SJCRH30 (cell line): Measurements from ENCODE around the gene IDH3G. TPM values are rescaled to one million over a fixed set of nuclear protein-coding genes. Genes with fewer than 3 reads are reported as not detected.
"Not testable (repeated sequence)": the region's sequence is repeated elsewhere in the genome, so short reads cannot be mapped to it uniquely, and the experiment has no call there.

ENCODE experiments used
- DNase-seq, 2 experiments: peaks; one replicate each; pipeline ENCODE4 v3.0.0-alpha.2; 2015 to 2020
- H3K27ac ChIP-seq: fragments of 250-450 bp; sonication (Bioruptor Pico); 2 replicates; pipeline ENCODE4 v1.5.1; 2020; ENCODE audit warnings: mild to moderate bottlenecking, moderate library complexity
- H3K27me3 ChIP-seq: fragments of 250-450 bp; sonication (Bioruptor Pico); 2 replicates; pipeline ENCODE4 v1.5.1; 2020; ENCODE audit warnings: mild to moderate bottlenecking, moderate library complexity
- H3K36me3 ChIP-seq: fragments of 250-450 bp; sonication (Bioruptor Pico); 2 replicates; pipeline ENCODE4 v1.5.1; 2020; ENCODE audit warnings: mild to moderate bottlenecking, moderate library complexity
- H3K4me1 ChIP-seq: fragments of 250-450 bp; sonication (Bioruptor Pico); 2 replicates; pipeline ENCODE4 v1.5.1; 2020; ENCODE audit warnings: mild to moderate bottlenecking, moderate library complexity
- H3K4me3 ChIP-seq: fragments of 250-450 bp; sonication (Bioruptor Pico); 2 replicates; pipeline ENCODE4 v1.5.1; 2020; ENCODE audit warnings: mild to moderate bottlenecking, moderate library complexity
- H3K9me3 ChIP-seq: fragments of 250-450 bp; sonication (Bioruptor Pico); replicated peaks from 2 replicates; pipeline ENCODE4 v1.5.1; 2020; ENCODE audit warnings: mild to moderate bottlenecking, moderate library complexity
- total RNA-seq: library from RNA; depleted of rRNA; stranded (reverse); fragments of >200 nt; shearing (Covaris generic); gene quantifications from 2 replicates; pipeline ENCODE4 v1.2.3, GENCODE V29; 2014

The IDH3G gene
- total RNA-seq, 1 experiment from 2014 or later, result 35.0 TPM

DNA sequence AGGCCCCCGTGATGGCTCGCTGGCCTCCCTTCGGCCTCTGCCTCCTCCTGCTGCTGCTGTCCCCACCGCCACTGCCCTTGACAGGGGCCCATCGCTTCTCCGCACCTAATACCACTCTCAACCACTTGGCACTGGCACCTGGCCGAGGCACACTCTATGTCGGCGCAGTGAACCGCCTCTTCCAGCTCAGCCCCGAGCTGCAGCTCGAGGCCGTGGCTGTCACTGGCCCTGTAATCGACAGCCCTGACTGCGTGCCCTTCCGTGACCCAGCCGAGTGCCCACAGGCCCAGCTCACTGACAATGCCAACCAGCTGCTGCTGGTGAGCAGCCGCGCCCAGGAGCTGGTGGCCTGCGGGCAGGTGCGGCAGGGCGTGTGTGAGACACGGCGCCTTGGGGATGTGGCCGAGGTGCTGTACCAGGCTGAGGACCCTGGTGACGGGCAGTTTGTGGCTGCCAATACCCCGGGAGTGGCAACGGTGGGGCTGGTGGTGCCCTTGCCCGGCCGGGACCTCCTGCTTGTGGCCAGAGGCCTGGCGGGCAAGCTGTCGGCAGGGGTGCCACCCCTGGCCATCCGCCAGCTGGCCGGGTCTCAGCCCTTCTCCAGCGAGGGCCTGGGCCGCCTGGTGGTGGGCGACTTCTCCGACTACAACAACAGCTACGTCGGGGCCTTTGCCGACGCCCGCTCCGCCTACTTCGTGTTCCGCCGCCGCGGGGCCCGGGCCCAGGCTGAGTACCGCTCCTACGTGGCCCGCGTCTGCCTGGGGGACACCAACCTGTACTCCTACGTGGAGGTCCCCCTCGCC is 27.1 kb downstream of the IDH3G start:
- no peak overlapping the region for H3K4me3 ChIP-seq
- DNase-seq, result no peak
- H3K4me1 ChIP-seq, result peaks cover 10% of the 10 kb centered on the region; the same call in 1 of the 2 replicates
- H3K27ac ChIP-seq, result no peak overlapping the region
- no peaks in the 10 kb centered on the region for H3K9me3 ChIP-seq
- H3K27me3 ChIP-seq, result no peaks in the 10 kb centered on the region
- H3K36me3 ChIP-seq, result no peaks in the 10 kb centered on the region

- Histone ChIP-seq H3K27me3 (no peaks in the 10 kb centered on the region), H3K4me1 (peaks cover 10% of the 10 kb centered on the region; the same call in 1 of the 2 replicates), H3K27ac (peak overlapping the region; percentile 53; the same call in 1 of the 2 replicates), H3K4me3 (peak overlapping the region; percentile 59), H3K36me3 (no peaks in the 10 kb centered on the region), H3K9me3 (no peaks in the 10 kb centered on the region)
- DNase-seq, result peak; percentile 60 to 62
Measured at GRCh38 chrX:153766098-153766817, 27.9 kb downstream of the IDH3G start.

- Histone ChIP-seq H3K27me3 (no peaks in the 10 kb centered on the region), H3K4me3 (peak overlapping the region; percentile 59), H3K27ac (peak overlapping the region; percentile 53), H3K4me1 (peaks cover 10% of the 10 kb centered on the region; the same call in 1 of the 2 replicates), H3K9me3 (no peaks in the 10 kb centered on the region), H3K36me3 (no peaks in the 10 kb centered on the region)
- DNase-seq, result peak; percentile 37 to 46
Measured at GRCh38 chrX:153765138-153766079, 28.8 kb downstream of the IDH3G start.

- H3K9me3 ChIP-seq, result no peaks in the 10 kb centered on the region
- peak overlapping the region; percentile 59 for H3K4me3 ChIP-seq
- no peak for DNase-seq
- H3K36me3 ChIP-seq, result no peaks in the 10 kb centered on the region
- H3K27ac ChIP-seq, result peak overlapping the region; percentile 53; the same call in 1 of the 2 replicates
- H3K4me1 ChIP-seq, result peaks cover 10% of the 10 kb centered on the region; the same call in 1 of the 2 replicates
- H3K27me3 ChIP-seq, result no peaks in the 10 kb centered on the region
Measured at GRCh38 chrX:153764786-153765137, 29.4 kb downstream of the IDH3G start.

GRCh38 chrX:153763989-153764755 is 30.0 kb downstream of the IDH3G start, which contains the start of gene PLXNB3:
Gene PLXNB3 (plus strand): TSS chrX:153764249. CDS start chrX:153765536, 1,287 bp downstream.
- H3K36me3 ChIP-seq, result no peaks in the 10 kb centered on the region
- H3K4me3 ChIP-seq, result peak within 1 kb of the TSS; percentile 59
- peaks cover 10% of the 10 kb centered on the region; the same call in 1 of the 2 replicates for H3K4me1 ChIP-seq
- H3K27me3 ChIP-seq, result no peaks in the 10 kb centered on the region
- DNase-seq, result peak; percentile 75 to 76
- H3K27ac ChIP-seq, result peak within 1 kb of the TSS; percentile 53; the same call in 1 of the 2 replicates
- no peaks in the 10 kb centered on the region for H3K9me3 ChIP-seq

GRCh38 chrX:153763298-153763932 is 30.8 kb downstream of the IDH3G start:
- no peak for DNase-seq
- Histone ChIP-seq H3K27ac (no peak overlapping the region), H3K4me3 (no peak overlapping the region), H3K27me3 (no peaks in the 10 kb centered on the region), H3K36me3 (no peaks in the 10 kb centered on the region), H3K9me3 (no peaks in the 10 kb centered on the region), H3K4me1 (peaks cover 10% of the 10 kb centered on the region; the same call in 1 of the 2 replicates)

GRCh38 chrX:153762626-153763173 is 31.5 kb downstream of the IDH3G start:
- H3K4me3 ChIP-seq, result no peak overlapping the region
- no peaks in the 10 kb centered on the region for H3K36me3 ChIP-seq
- no peak overlapping the region for H3K27ac ChIP-seq
- no peaks in the 10 kb centered on the region for H3K27me3 ChIP-seq
- no peaks in the 10 kb centered on the region for H3K9me3 ChIP-seq
- H3K4me1 ChIP-seq, result peaks cover 10% of the 10 kb centered on the region; the same call in 1 of the 2 replicates
- no peak for DNase-seq

GRCh38 chrX:153761863-153762262 is 32.3 kb downstream of the IDH3G start:
- H3K27me3 ChIP-seq, result no peaks in the 10 kb centered on the region
- H3K4me3 ChIP-seq, result no peak overlapping the region
- DNase-seq, result no peak
- no peaks in the 10 kb centered on the region for H3K9me3 ChIP-seq
- H3K27ac ChIP-seq, result no peak overlapping the region
- H3K4me1 ChIP-seq, result peaks cover 10% of the 10 kb centered on the region; the same call in 1 of the 2 replicates
- no peaks in the 10 kb centered on the region for H3K36me3 ChIP-seq

DNA sequence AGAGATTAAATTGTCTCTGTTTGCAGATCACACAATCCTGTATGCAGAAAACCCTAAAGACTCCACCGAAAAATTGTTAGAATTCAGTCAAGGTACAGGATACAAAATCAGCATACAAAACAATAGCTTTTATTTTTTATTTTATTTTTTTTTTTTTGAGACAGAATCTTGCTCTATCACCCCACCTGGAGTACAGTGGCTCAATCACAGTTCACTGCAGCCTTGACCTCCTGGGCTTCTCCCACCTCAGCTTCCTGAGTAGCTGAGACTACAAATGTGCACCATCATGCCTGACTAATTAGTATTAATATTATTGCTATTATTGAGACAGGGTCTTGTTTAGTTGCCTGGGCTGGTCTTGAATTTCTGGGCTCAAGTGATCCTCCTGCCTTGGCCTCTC is 39.0 kb downstream of the IDH3G start:
- Histone ChIP-seq H3K36me3 (no peaks in the 10 kb centered on the region), H3K4me1 (no peaks in the 10 kb centered on the region), H3K9me3 (no peaks in the 10 kb centered on the region), H3K4me3 (no peak overlapping the region), H3K27ac (no peak overlapping the region), H3K27me3 (no peaks in the 10 kb centered on the region)
- DNase-seq, result no peak

GRCh38 chrX:153750127-153750774 is 43.9 kb downstream of the IDH3G start:
- H3K9me3 ChIP-seq, result no peaks in the 10 kb centered on the region
- H3K27me3 ChIP-seq, result no peaks in the 10 kb centered on the region

GRCh38 chrX:153749017-153749416 is 45.2 kb downstream of the IDH3G start:
- not testable (repeated sequence) for H3K4me1 ChIP-seq, H3K27me3 ChIP-seq, H3K9me3 ChIP-seq, H3K27ac ChIP-seq, H3K36me3 ChIP-seq, H3K4me3 ChIP-seq, DNase-seq

More at GRCh38 chrX:153750127-153750774, 43.9 kb downstream of the IDH3G start:
- Histone ChIP-seq H3K4me1 (no peaks in the 10 kb centered on the region), H3K4me3 (no peak overlapping the region), H3K27ac (no peak overlapping the region), H3K36me3 (no peaks in the 10 kb centered on the region)
- no peak for DNase-seq

- DNase-seq, H3K27me3 ChIP-seq, H3K9me3 ChIP-seq: not testable (repeated sequence)
Measured at GRCh38 chrX:153746991-153747390, 47.2 kb downstream of the IDH3G start.

DNA sequence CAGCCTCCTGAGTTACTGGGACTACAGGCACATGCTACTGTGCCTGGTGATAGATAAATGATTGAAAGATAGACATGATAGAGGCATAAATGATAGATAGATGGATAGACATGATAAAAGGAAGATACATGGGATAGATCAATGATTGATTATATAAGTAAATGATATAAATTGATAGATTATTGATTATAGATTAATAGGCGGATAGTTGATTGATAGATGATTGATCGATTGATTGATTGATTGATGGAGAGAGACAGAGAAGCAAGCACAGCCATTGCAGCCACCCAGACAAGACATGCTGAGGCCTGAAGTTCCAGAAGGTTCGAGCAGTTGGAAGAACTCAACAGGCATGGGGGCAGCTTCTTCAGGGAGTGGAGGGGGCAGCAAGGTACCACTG is 47.8 kb downstream of the IDH3G start:
- Histone ChIP-seq H3K27me3 (no peaks in the 10 kb centered on the region), H3K9me3 (no peaks in the 10 kb centered on the region), H3K36me3 (no peaks in the 10 kb centered on the region), H3K27ac (no peak overlapping the region), H3K4me3 (no peak overlapping the region), H3K4me1 (no peaks in the 10 kb centered on the region)
- DNase-seq, result no peak

More at GRCh38 chrX:153746991-153747390, 47.2 kb downstream of the IDH3G start:
- H3K27ac ChIP-seq, H3K36me3 ChIP-seq, H3K4me3 ChIP-seq, H3K4me1 ChIP-seq: not testable (repeated sequence)
